Measurements from ENCODE around the gene CD34. TPM values are rescaled to one million over a fixed set of nuclear protein-coding genes. Genes with fewer than 3 reads are reported as not detected.

CD34 gene
- total RNA-seq, 2 donors from 2014 or later: 3.1 to 8.4 TPM

- Histone ChIP-seq H3K9me3 (no peaks in the 10 kb centered on the region), H3K27me3 (no peaks in the 10 kb centered on the region), H3K4me3 (no peak overlapping the region), H3K36me3 (no peaks in the 10 kb centered on the region), H3K4me1 (no peaks in the 10 kb centered on the region), H3K9ac (ENCODE audit: low read depth in 2 of 2, low read length in 2 of 2) (no peak overlapping the region), H3K27ac (no peak overlapping the region)
- intact Hi-C loops (cut with DNase I): no loop called here
- no peak for DNase-seq
- TF ChIP-seq CTCF (IDR thresholded peaks at IDR 0.05): no peak
Measured at GRCh38 chr1:207841901-207842300, 69.0 kb downstream of the CD34 start.

DNA sequence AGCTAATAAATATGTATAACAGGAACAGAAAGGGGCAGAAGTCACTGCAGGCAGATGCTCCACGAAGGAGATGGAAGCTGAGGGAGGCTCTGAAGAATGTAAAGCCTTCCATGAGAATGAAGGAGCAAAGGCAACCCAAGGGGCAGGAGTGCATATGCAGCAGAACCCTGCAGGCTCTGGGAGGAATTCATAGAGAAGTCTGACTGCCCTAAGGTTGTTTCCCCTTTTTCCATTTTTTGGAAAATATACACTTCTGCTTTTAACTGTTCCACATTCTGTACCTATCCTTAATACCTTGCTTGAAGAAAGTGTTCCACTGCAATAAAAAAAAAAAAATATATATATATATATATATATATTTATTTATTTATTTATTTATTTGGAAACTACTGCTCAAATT, 69.6 kb downstream of the CD34 start:
- no peak overlapping the region for H3K27ac ChIP-seq
- H3K9ac ChIP-seq (ENCODE audit: low read depth in 2 of 2, low read length in 2 of 2): no peak overlapping the region
- H3K9me3 ChIP-seq: no peaks in the 10 kb centered on the region
- DNase-seq: no peak
- H3K27me3 ChIP-seq: no peaks in the 10 kb centered on the region
- no peak for TF ChIP-seq CTCF (IDR thresholded peaks at IDR 0.05)
- H3K4me1 ChIP-seq: no peaks in the 10 kb centered on the region
- intact Hi-C loops (cut with DNase I): no loop called here
- no peaks in the 10 kb centered on the region for H3K36me3 ChIP-seq
- no peak overlapping the region for H3K4me3 ChIP-seq

GRCh38 chr1:207840380-207840779, 70.5 kb downstream of the CD34 start:
- Histone ChIP-seq H3K36me3 (no peaks in the 10 kb centered on the region), H3K27me3 (no peaks in the 10 kb centered on the region), H3K9me3 (no peaks in the 10 kb centered on the region), H3K4me3 (no peak overlapping the region), H3K9ac (ENCODE audit: low read depth in 2 of 2, low read length in 2 of 2) (no peak overlapping the region), H3K27ac (no peak overlapping the region), H3K4me1 (no peaks in the 10 kb centered on the region)
- DNase-seq: no peak
- no peak for TF ChIP-seq CTCF (IDR thresholded peaks at IDR 0.05)
- intact Hi-C loops (cut with DNase I): no loop called here

DNA sequence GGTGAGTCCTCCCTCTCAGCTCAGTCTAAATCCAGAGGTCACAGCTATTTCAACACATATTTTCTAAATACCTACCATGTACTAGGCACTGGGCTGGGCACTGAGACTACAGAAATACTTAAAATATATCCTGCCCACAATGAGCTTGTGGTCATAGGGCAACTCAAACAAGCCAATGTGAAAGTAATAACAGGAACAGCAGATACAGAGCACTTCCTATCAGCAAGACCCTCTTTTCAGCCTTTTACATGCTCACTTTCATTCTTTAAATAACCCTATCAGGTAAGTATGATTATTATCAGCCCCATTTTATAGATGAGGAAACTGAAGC, 71.9 kb downstream of the CD34 start:
- Histone ChIP-seq H3K4me3 (no peak overlapping the region), H3K4me1 (no peaks in the 10 kb centered on the region), H3K27me3 (no peaks in the 10 kb centered on the region), H3K9ac (ENCODE audit: low read depth in 2 of 2, low read length in 2 of 2) (no peak overlapping the region), H3K36me3 (no peaks in the 10 kb centered on the region), H3K27ac (no peak overlapping the region), H3K9me3 (no peaks in the 10 kb centered on the region)
- TF ChIP-seq CTCF (IDR thresholded peaks at IDR 0.05): no peak
- no peak for DNase-seq
- intact Hi-C loops (cut with DNase I): no loop called here

DNA sequence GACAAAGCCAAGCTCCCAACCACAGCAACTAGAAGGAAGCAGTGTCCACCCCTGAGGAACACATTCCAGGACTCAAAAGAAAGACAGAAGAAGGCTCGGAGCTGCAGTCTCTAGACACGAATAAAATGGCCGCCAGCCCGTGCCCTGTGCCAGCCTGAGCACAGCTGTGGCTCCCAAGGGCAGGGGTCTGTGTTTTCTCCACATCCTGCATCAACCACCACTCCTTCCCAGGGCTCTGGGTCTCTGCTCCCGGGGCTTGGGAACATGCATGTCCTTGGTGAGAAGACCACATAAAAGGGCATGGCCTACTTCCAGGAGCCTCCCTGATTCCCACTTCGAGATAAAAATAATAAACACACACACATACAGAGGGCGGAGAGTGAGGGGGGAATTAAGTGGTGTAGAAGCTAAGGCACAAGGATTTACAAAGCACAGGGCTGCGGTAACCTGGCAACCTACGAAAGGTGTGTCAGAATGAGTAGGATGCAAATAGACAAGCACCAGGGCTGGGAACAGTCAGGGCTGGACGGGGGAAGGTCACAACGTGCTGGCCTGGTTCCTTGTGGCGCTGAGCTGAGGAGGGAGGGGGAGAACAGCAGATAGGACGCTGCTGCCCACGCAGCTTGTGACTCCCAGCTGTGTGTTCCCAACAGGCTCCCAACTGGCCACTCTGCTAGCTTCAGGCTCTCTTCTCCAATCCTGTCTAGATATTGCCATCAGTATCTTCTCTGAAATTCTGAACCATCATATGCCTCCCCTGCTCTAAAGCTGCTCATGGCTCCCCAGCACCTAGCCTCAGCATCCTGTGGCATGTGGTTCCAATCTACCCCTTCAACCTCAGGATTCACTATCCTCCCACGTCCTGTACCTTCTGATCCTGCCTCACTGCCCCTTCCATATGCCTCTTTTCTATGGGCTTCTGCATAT, 72.5 kb downstream of the CD34 start:
- intact Hi-C loops (cut with DNase I): no loop called here
- Histone ChIP-seq H3K9me3 (no peaks in the 10 kb centered on the region), H3K4me3 (no peak overlapping the region), H3K4me1 (no peaks in the 10 kb centered on the region), H3K27me3 (no peaks in the 10 kb centered on the region), H3K9ac (ENCODE audit: low read depth in 2 of 2, low read length in 2 of 2) (no peak overlapping the region), H3K36me3 (no peaks in the 10 kb centered on the region), H3K27ac (no peak overlapping the region)
- no peak for DNase-seq
- TF ChIP-seq CTCF (IDR thresholded peaks at IDR 0.05): no peak

Measured in colonic mucosa (tissue), 4 donors.